H1 (cell line): ENCODE measurements around the gene HSF5. TPM values are rescaled to one million over a fixed set of nuclear protein-coding genes. Genes with fewer than 3 reads are reported as not detected.

ENCODE experiments used
- CTCF ChIA-PET: fragments of 300-600 bp; sonication (Branson Sonifier 250); formaldehyde crosslinking; loops from one replicate; lab custom pipeline; 2021; ENCODE audit not compliant: partially characterized antibody; lab: Charles Lee
- POLR2A ChIA-PET: fragments of 300-600 bp; sonication (Branson Sonifier 250); formaldehyde crosslinking; loops from one replicate; lab custom pipeline; 2021; ENCODE audit warnings: inconsistent platforms; ENCODE audit not compliant: partially characterized antibody; lab: Charles Lee
- DNase-seq, 2 experiments: peaks; one replicate each; pipeline versions ENCODE4 v3.0.0 to v3.0.0-alpha.2; 2010 to 2022; ENCODE audit warnings: low spot score in 2 of 2, low read depth in 1 of 2, mixed read lengths in 1 of 2
- FAIRE-seq: peaks from 2 replicates; lab custom pipeline; 2011; peaks lifted over from hg19 to GRCh38; lab: Jason Lieb, UNC
- H2AFZ ChIP-seq: 2 replicates; pipeline ENCODE4 v1.8.1; 2012; ENCODE audit warnings: low read length, inconsistent platforms
- H2AK5ac ChIP-seq: 2 replicates; pipeline ENCODE4 v1.6.1; 2013; ENCODE audit warnings: low read depth, low read length
- H2BK120ac ChIP-seq: replicated peaks from 2 replicates; pipeline ENCODE3; 2013; ENCODE audit warnings: low read depth, low read length, inconsistent platforms
- H2BK12ac ChIP-seq: 2 replicates; pipeline ENCODE4 v1.6.1; 2013; ENCODE audit warnings: low read depth, low read length
- H2BK15ac ChIP-seq: 2 replicates; pipeline ENCODE4 v1.6.1; 2013; ENCODE audit warnings: low read length
- H2BK20ac ChIP-seq: 2 replicates; pipeline ENCODE4 v1.6.1; 2013; ENCODE audit warnings: low read length
- H2BK5ac ChIP-seq: 2 replicates; pipeline ENCODE4 v1.6.1; 2013; ENCODE audit warnings: low read depth, low read length
- H3K14ac ChIP-seq: 2 replicates; pipeline ENCODE4 v1.6.1; 2013; ENCODE audit warnings: inconsistent platforms; ENCODE audit not compliant: insufficient read length
- H3K18ac ChIP-seq: 2 replicates; pipeline ENCODE4 v1.6.1; 2013; ENCODE audit warnings: low read length; ENCODE audit errors: extremely low read depth
- H3K23ac ChIP-seq: 2 replicates; pipeline ENCODE4 v1.6.1; 2013; ENCODE audit warnings: inconsistent platforms; ENCODE audit not compliant: insufficient read length
- H3K23me2 ChIP-seq: 2 replicates; pipeline ENCODE4 v1.6.1; 2013; ENCODE audit warnings: low read depth, low read length
- H3K27ac ChIP-seq: 2 replicates; pipeline ENCODE4 v1.6.1; 2011; ENCODE audit warnings: low read depth, low read length, inconsistent platforms
- H3K27me3 ChIP-seq, 4 experiments: replicated peaks in 1 of 4; 1 replicate in 1 of 4; 2 replicates in 3 of 4; pipeline versions ENCODE4 v1.6.1 to v1.8.1; 2011 to 2013; ENCODE audit warnings: low read length in 3 of 4, mild to moderate bottlenecking in 3 of 4, inconsistent platforms in 2 of 4, mixed read lengths in 2 of 4, moderate library complexity in 1 of 4; ENCODE audit not compliant: control insufficient read depth in 3 of 4, insufficient read depth in 3 of 4; ENCODE audit errors: extremely low read depth in 1 of 4
- H3K36me3 ChIP-seq, 4 experiments: 2 replicates each; pipeline versions ENCODE4 v1.6.1 to v1.8.1; 2011 to 2013; ENCODE audit warnings: mild to moderate bottlenecking in 4 of 4, low read length in 3 of 4, moderate library complexity in 2 of 4, control low read depth in 1 of 4, inconsistent platforms in 1 of 4; ENCODE audit not compliant: insufficient read depth in 4 of 4, control insufficient read depth in 2 of 4
- H3K4ac ChIP-seq: replicated peaks from 2 replicates; pipeline ENCODE3; 2013; ENCODE audit warnings: low read length, low read depth, mixed read lengths, inconsistent platforms; ENCODE audit not compliant: insufficient read length
- H3K4me1 ChIP-seq, 4 experiments: replicated peaks in 1 of 4; 1 replicate in 1 of 4; 2 replicates in 3 of 4; pipeline versions ENCODE4 v1.6.1 to v1.8.1; 2011 to 2013; ENCODE audit warnings: low read length in 3 of 4, inconsistent platforms in 2 of 4, mixed read lengths in 1 of 4; ENCODE audit not compliant: insufficient read depth in 4 of 4, control insufficient read depth in 3 of 4
- H3K4me2 ChIP-seq, 2 experiments: 2 replicates each; pipeline versions ENCODE4 v1.6.1 to v1.8.1; 2011 to 2013; ENCODE audit warnings: low read depth in 2 of 2, low read length in 2 of 2, control low read depth in 1 of 2, inconsistent platforms in 1 of 2, mild to moderate bottlenecking in 1 of 2; ENCODE audit not compliant: insufficient read depth in 1 of 2
- H3K4me3 ChIP-seq, 4 experiments: fragments of 200-600, 300-600 bp in 1 of 4; sonication (generic), shearing (Covaris generic), sonication (Bioruptor Twin) in 1 of 4; 2 replicates each; pipeline versions ENCODE4 v1.5.1 to v1.8.1; 2011 to 2016; ENCODE audit warnings: low read length in 4 of 4, low read depth in 3 of 4, control low read depth in 2 of 4, inconsistent platforms in 2 of 4, mild to moderate bottlenecking in 2 of 4, mixed read lengths in 1 of 4, moderate library complexity in 1 of 4; ENCODE audit not compliant: insufficient read depth in 2 of 4; ENCODE audit errors: extremely low read depth in 1 of 4
- H3K56ac ChIP-seq: replicated peaks from 2 replicates; pipeline ENCODE3; 2013; ENCODE audit warnings: low read depth, mild to moderate bottlenecking, mixed read lengths, low read length, inconsistent platforms; ENCODE audit not compliant: insufficient read length
- H3K79me1 ChIP-seq: 2 replicates; pipeline ENCODE4 v1.6.1; 2013; ENCODE audit warnings: low read depth, low read length, control low read depth
- H3K79me2 ChIP-seq, 2 experiments: 2 replicates each; pipeline versions ENCODE4 v1.6.1 to v1.8.1; 2012 to 2013; ENCODE audit warnings: low read length in 2 of 2, mild to moderate bottlenecking in 2 of 2, inconsistent platforms in 1 of 2; ENCODE audit not compliant: insufficient read depth in 2 of 2, control insufficient read depth in 1 of 2
- H3K9ac ChIP-seq, 4 experiments: replicated peaks in 1 of 4; 1 replicate in 1 of 4; 2 replicates in 3 of 4; pipeline versions ENCODE4 v1.6.1 to v1.8.1; 2011 to 2013; ENCODE audit warnings: low read depth in 3 of 4, low read length in 3 of 4, control low read depth in 2 of 4, mild to moderate bottlenecking in 2 of 4, moderate library complexity in 2 of 4, inconsistent platforms in 1 of 4; ENCODE audit errors: extremely low read depth in 1 of 4
- H3K9me3 ChIP-seq, 2 experiments: 2 replicates each; pipeline versions ENCODE4 v1.6.1 to v1.8.1; 2012 to 2013; ENCODE audit warnings: mild to moderate bottlenecking in 2 of 2, moderate library complexity in 2 of 2, control low read depth in 1 of 2, inconsistent platforms in 1 of 2, low read depth in 1 of 2, low read length in 1 of 2, mixed read lengths in 1 of 2; ENCODE audit not compliant: insufficient read depth in 2 of 2
- H4K20me1 ChIP-seq, 2 experiments: replicated peaks in 1 of 2; 2 replicates each; pipeline versions ENCODE3 to v1.8.1; 2011 to 2013; ENCODE audit warnings: inconsistent platforms in 2 of 2, low read length in 2 of 2, mild to moderate bottlenecking in 1 of 2; ENCODE audit not compliant: insufficient read depth in 2 of 2, control insufficient read depth in 1 of 2
- H4K5ac ChIP-seq: 2 replicates; pipeline ENCODE4 v1.6.1; 2013; ENCODE audit warnings: low read length, low read depth, mixed read lengths, inconsistent platforms; ENCODE audit not compliant: insufficient read length
- H4K8ac ChIP-seq: 2 replicates; pipeline ENCODE4 v1.8.0; 2013; ENCODE audit warnings: mild to moderate bottlenecking, moderate library complexity, low read length, inconsistent platforms; ENCODE audit not compliant: insufficient read depth; ENCODE audit errors: extremely low read depth
- H4K91ac ChIP-seq: replicated peaks from 2 replicates; pipeline ENCODE3; 2013; ENCODE audit warnings: low read length, mixed read lengths, inconsistent platforms; ENCODE audit not compliant: insufficient read length
- BACH1 ChIP-seq: IDR thresholded peaks from 2 replicates; pipeline ENCODE4 v1.6.1; 2012; ENCODE audit warnings: low read length, improper control_type of control experiment
- E2F6 ChIP-seq: IDR thresholded peaks from 2 replicates; pipeline ENCODE4 v1.6.1; 2012; ENCODE audit warnings: inconsistent platforms
- EZH2 ChIP-seq: fragments of 200-600 bp; sonication (generic); IDR thresholded peaks from 2 replicates; pipeline ENCODE4 v1.7.1; 2012; ENCODE audit warnings: low read depth, mild to moderate bottlenecking, moderate library complexity, low read length, inconsistent platforms; ENCODE audit not compliant: severe bottlenecking
- FOSL1 ChIP-seq: IDR thresholded peaks from 2 replicates; pipeline ENCODE4 v1.6.1; 2011; ENCODE audit warnings: mild to moderate bottlenecking, low read depth, low read length, moderate library complexity; ENCODE audit not compliant: insufficient read depth
- HDAC6 ChIP-seq: IDR thresholded peaks from one replicate; pipeline ENCODE4 v1.7.1; 2012; ENCODE audit warnings: low read depth, mild to moderate bottlenecking, inconsistent platforms, low read length, moderate library complexity
- RXRA ChIP-seq: IDR thresholded peaks from 2 replicates; pipeline ENCODE4 v1.6.1; 2011; ENCODE audit warnings: low read depth, mild to moderate bottlenecking, low read length, moderate library complexity; ENCODE audit not compliant: insufficient read depth
- SRF ChIP-seq: IDR thresholded peaks from 2 replicates; pipeline ENCODE4 v1.6.1; 2011; ENCODE audit warnings: mild to moderate bottlenecking, low read depth, low read length, moderate library complexity
- USF2 ChIP-seq: IDR thresholded peaks from 2 replicates; pipeline ENCODE4 v1.6.1; 2011; ENCODE audit warnings: low read length, improper control_type of control experiment
- polyA plus RNA-seq, 7 experiments: library from polyadenylated mRNA; depleted of rRNA in 3 of 7; stranded (reverse) in 5 of 7; unstranded in 2 of 7; fragments of >200 nt in 5 of 7; fragments of 200-250 nt in 2 of 7; gene quantifications; 1 replicate in 5 of 7; 2 replicates in 1 of 7; 4 replicates in 1 of 7; pipeline versions ENCODE4 v1.2.1 to v1.2.3, GENCODE V29; 2011 to 2013; ENCODE audit warnings: missing spikeins in 2 of 7, mixed read lengths in 2 of 7
- total RNA-seq: library from RNA; stranded (reverse); fragmentation: NEBNext Ultra II Directional; extraction: Animal tissue kit (Norgen Biotek cat#: 25700); gene quantifications from 2 replicates; pipeline ENCODE4 v1.2.1, GENCODE V29; 2021

Gene HSF5
- total and polyA plus RNA-seq, 2 of the 8 experiments (the other 6 are each of a cell fraction or from before 2014, with no cell fraction given) = not detected

- H3K18ac ChIP-seq = no peak overlapping the region
- no peak overlapping the region for H2BK5ac ChIP-seq
- DNase-seq (no peak), FAIRE-seq (no peak)
- H3K4me1 ChIP-seq = peaks cover 2 to 12% (median 8%) of the 10 kb centered on the region in 4 experiments; a peak in 4 of 7 replicates
- no peak overlapping the region for H4K91ac ChIP-seq
- H3K4me2 ChIP-seq = no peak overlapping the region
- no peak overlapping the region for H3K56ac ChIP-seq
- H2BK12ac ChIP-seq = no peak overlapping the region
- H3K4me3 ChIP-seq = no peak overlapping the region
- TF ChIP-seq BACH1 (no peak), EZH2 (no peak), RXRA (no peak), SRF (no peak), E2F6 (no peak), HDAC6 (no peak), FOSL1 (no peak), USF2 (no peak)
- no peak overlapping the region for H2BK15ac ChIP-seq
- H3K79me1 ChIP-seq = no peaks in the 10 kb centered on the region
- no peak overlapping the region for H2BK120ac ChIP-seq
- H4K20me1 ChIP-seq = peaks cover 0 to 2% of the 10 kb centered on the region in 2 experiments
- no peak overlapping the region for H2AK5ac ChIP-seq
- H2BK20ac ChIP-seq = no peak overlapping the region
- H3K79me2 ChIP-seq = no peaks in the 10 kb centered on the region
- ChIA-PET POLR2A (interaction anchor here (2.7 kb wide), 1 partner anchor 16 kb away, joined by 9 read pairs; the partner anchor contains the start of gene RNF43), CTCF (interaction anchor here (1.2 to 1.7 kb wide), 3 partner anchors 17 to 23 kb away, joined by 3 to 8 read pairs (median 6); partner anchors contain the start of gene RNF43)
- H3K9ac ChIP-seq = no peak overlapping the region
- H3K36me3 ChIP-seq = no peaks in the 10 kb centered on the region
- no peak overlapping the region for H3K27ac ChIP-seq
- H3K14ac ChIP-seq = no peak overlapping the region
- no peak overlapping the region for H3K23ac ChIP-seq
- no peak overlapping the region for H3K4ac ChIP-seq
- no peaks in the 10 kb centered on the region for H3K9me3 ChIP-seq
- no peak overlapping the region for H4K8ac ChIP-seq
- H3K27me3 ChIP-seq = peaks cover 19 to 53% (median 39%) of the 10 kb centered on the region in 4 experiments; a peak in 6 of 7 replicates
- H3K23me2 ChIP-seq = no peaks in the 10 kb centered on the region
- H2AFZ ChIP-seq = no peak overlapping the region
- no peak overlapping the region for H4K5ac ChIP-seq
Observed at GRCh38 chr17:58400826-58401225, 87.4 kb downstream of the HSF5 start.
